ENCODE measurements around the gene ISY1. TPM values are rescaled to one million over a fixed set of nuclear protein-coding genes. Genes with fewer than 3 reads are reported as not detected.
"Not testable (repeated sequence)": the region's sequence is repeated elsewhere in the genome, so short reads cannot be mapped to it uniquely, and the experiment has no call there.

ISY1 gene
- total RNA-seq, 1 donor from 2014 or later = 18.2 TPM

DNA sequence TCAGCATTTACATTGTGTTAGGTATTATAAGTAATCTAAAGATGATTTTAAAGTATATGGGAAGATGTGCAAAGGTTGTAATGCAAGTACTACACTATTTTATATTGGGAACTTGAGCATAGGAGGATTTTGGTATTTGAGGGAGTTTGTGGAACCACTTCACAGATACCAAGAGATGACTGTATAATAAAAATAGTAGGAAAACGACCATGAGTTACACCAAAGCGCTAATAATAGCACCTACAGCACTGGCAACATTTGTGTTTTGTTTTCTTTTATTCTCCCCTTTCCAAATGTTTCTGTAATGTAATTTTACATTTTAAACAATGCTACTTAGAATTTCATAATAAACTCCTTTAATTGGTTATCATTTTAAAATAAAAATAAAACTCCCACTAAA is 12.3 kb upstream of the ISY1 start:
- H3K9me3 Mint-ChIP-seq (ENCODE audit: unreplicated experiment) = peaks cover 1% of the 10 kb centered on the region

DNA sequence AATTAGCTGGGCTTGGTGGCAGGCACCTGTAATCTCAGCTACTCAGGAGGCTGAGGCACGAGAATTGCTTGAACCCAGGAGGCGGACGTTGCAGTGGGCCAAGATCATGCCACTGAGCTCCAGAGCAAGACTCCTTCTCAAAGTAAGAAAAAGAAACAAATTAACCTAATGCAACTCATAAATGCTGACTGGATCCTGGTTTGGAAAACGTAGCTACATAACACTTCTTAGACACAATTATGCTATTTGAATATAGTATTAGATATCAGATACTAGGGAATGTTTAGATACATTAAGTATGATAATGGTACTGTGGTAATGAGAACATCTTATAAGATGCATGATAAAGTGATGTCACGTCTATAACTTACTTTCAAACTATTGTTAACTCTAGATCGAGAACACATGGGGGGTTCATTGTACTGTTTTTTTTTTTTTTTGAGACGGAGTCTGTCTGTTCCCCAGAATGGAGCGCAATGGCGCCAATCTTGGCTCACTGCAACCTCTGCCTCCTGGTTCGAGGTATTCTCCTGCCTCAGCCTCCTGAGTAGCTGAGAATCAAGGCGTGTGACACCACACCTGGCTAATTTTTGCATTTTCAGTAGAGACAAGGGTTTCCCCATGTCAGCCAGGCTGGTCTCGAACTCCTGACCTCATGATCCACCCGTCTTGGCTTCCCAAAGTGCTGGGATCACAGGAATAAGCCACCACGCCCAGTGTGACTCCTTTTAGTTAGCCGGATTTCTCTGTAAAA is 5.9 kb upstream of the ISY1 start:
- DNase-seq = no peak
- Mint-ChIP-seq H3K27ac (ENCODE audit: unreplicated experiment) (no peak overlapping the region), H3K4me1 (ENCODE audit: low read depth, unreplicated experiment) (peaks cover 9% of the 10 kb centered on the region), H3K9me3 (ENCODE audit: unreplicated experiment) (peaks cover 5% of the 10 kb centered on the region), H3K36me3 (ENCODE audit: unreplicated experiment) (peaks cover 4% of the 10 kb centered on the region), H3K4me3 (ENCODE audit: unreplicated experiment) (no peak overlapping the region), H3K27me3 (ENCODE audit: unreplicated experiment) (peaks cover 2% of the 10 kb centered on the region)
- TF ChIP-seq, protein P1, sequence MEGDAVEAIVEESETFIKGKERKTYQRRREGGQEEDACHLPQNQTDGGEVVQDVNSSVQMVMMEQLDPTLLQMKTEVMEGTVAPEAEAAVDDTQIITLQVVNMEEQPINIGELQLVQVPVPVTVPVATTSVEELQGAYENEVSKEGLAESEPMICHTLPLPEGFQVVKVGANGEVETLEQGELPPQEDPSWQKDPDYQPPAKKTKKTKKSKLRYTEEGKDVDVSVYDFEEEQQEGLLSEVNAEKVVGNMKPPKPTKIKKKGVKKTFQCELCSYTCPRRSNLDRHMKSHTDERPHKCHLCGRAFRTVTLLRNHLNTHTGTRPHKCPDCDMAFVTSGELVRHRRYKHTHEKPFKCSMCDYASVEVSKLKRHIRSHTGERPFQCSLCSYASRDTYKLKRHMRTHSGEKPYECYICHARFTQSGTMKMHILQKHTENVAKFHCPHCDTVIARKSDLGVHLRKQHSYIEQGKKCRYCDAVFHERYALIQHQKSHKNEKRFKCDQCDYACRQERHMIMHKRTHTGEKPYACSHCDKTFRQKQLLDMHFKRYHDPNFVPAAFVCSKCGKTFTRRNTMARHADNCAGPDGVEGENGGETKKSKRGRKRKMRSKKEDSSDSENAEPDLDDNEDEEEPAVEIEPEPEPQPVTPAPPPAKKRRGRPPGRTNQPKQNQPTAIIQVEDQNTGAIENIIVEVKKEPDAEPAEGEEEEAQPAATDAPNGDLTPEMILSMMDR (IDR thresholded peaks at IDR 0.05; ENCODE audit: partially characterized antibody, unreplicated experiment) = no peak

More for the DNA sequence above, 12.3 kb upstream of the ISY1 start:
- Mint-ChIP-seq H3K27ac (ENCODE audit: unreplicated experiment) (no peak overlapping the region), H3K4me3 (ENCODE audit: unreplicated experiment) (no peak overlapping the region), H3K36me3 (ENCODE audit: unreplicated experiment) (peaks cover 4% of the 10 kb centered on the region), H3K4me1 (ENCODE audit: low read depth, unreplicated experiment) (peaks cover 8% of the 10 kb centered on the region), H3K27me3 (ENCODE audit: unreplicated experiment) (no peaks in the 10 kb centered on the region)
- no peak for DNase-seq
- TF ChIP-seq, protein P1 (IDR thresholded peaks at IDR 0.05; ENCODE audit: partially characterized antibody, unreplicated experiment) = no peak

DNA sequence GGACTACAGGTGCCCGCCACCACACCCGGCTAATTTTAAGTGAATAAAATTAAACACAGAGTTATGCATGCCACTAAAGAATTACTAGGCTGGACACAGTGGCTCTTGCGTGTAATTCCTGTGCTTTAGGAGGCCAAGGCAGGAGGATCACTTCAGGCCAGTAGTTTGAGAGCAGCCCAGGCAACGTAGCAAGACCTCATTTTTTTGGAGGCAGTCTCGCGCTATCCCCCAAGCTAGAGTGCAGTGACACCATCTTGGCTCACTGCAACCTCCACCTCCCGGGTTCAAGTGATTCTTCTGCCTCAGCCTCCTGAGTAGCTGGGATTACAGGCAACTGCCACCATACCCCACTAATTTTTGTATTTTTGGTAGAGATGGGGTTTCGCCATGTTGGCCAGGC is 4.7 kb upstream of the ISY1 start:
- H3K9me3 Mint-ChIP-seq (ENCODE audit: unreplicated experiment) = peaks cover 10% of the 10 kb centered on the region
- H3K27ac Mint-ChIP-seq (ENCODE audit: unreplicated experiment); H3K4me1 Mint-ChIP-seq (ENCODE audit: low read depth, unreplicated experiment); DNase-seq; H3K27me3 Mint-ChIP-seq (ENCODE audit: unreplicated experiment); H3K36me3 Mint-ChIP-seq (ENCODE audit: unreplicated experiment); H3K4me3 Mint-ChIP-seq (ENCODE audit: unreplicated experiment): not testable (repeated sequence)

DNA sequence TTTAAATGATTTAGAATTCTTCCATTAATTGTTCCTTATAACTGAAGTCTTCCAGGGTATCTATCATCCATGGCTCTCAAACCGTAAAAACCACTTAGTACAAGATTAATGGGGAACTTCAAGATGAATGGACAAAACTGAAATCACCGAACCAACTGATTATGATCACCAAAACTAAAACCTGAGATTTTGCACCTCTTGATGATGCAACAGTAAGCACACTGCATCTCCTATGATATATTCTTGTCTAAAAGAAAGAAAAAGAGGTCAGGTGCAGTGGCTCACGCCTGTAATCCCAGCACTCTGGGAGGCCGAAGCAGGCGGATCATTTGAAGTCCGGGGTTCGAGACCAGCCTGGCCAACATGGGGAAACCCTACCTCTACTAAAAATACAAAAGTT is 3.6 kb upstream of the ISY1 start:
- Mint-ChIP-seq H3K36me3 (ENCODE audit: unreplicated experiment) (peaks cover 2% of the 10 kb centered on the region), H3K9me3 (ENCODE audit: unreplicated experiment) (peaks cover 10% of the 10 kb centered on the region), H3K27me3 (ENCODE audit: unreplicated experiment) (peaks cover 8% of the 10 kb centered on the region), H3K27ac (ENCODE audit: unreplicated experiment) (no peak overlapping the region), H3K4me1 (ENCODE audit: low read depth, unreplicated experiment) (peaks cover 13% of the 10 kb centered on the region), H3K4me3 (ENCODE audit: unreplicated experiment) (no peak overlapping the region)
- DNase-seq = no peak
- TF ChIP-seq, protein P1 (IDR thresholded peaks at IDR 0.05; ENCODE audit: partially characterized antibody, unreplicated experiment) = no peak

DNA sequence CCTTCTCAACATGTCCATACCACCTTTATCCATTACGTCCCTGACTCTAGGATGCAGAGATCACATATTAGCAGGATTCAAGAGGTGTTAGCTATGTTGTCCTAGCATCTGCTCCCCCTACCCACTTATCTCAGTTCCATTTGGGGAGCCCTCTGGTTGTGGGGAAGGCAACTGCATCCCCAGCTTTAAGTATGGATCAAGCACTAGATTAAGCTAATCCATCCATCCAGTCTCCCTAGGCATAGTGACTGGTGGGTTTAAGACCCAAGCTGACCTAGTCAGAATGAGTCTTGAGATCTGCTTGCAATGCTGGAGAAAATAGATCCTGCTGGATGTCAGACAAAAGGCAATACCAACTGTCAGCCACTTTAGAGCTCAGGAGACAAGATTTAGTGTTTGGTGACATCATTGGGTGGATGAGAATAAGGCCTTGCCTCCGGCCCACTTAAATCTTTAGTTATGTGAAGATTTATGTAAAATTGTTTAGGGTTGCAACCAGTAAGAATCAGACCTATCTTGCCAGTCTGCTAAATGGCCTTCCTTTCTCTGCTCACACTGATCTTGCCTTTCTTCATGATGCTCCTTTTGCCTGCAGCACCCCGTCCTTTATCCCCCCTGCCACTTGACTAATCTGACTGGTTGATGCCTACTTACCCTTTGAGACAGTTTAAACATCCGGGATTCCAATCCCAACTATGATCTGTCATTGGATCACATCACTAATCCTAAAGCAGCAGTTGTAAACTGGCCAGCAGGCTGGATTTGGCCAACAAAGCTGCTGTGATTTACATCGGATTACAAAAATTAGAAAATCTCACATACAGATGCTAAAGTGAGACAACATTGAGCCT is 2.1 kb upstream of the ISY1 start:
- Mint-ChIP-seq H3K4me1 (ENCODE audit: low read depth, unreplicated experiment) (peaks cover 13% of the 10 kb centered on the region), H3K27ac (ENCODE audit: unreplicated experiment) (peak overlapping the region; percentile 52), H3K27me3 (ENCODE audit: unreplicated experiment) (peaks cover 8% of the 10 kb centered on the region), H3K4me3 (ENCODE audit: unreplicated experiment) (peak overlapping the region; percentile 93), H3K36me3 (ENCODE audit: unreplicated experiment) (no peaks in the 10 kb centered on the region), H3K9me3 (ENCODE audit: unreplicated experiment) (peaks cover 10% of the 10 kb centered on the region)
- no peak for DNase-seq
- TF ChIP-seq, protein P1 (IDR thresholded peaks at IDR 0.05; ENCODE audit: partially characterized antibody, unreplicated experiment) = no peak

All from glutamatergic neuron (in vitro differentiated cells).